ENCODE measurements around the gene MPZL1.
"Not testable (repeated sequence)": the region's sequence is repeated elsewhere in the genome, so short reads cannot be mapped to it uniquely, and the experiment has no call there.

The MPZL1 gene

GRCh38 chr1:167819849-167820683 lies 98.3 kb downstream of the MPZL1 start:
- no peak for FAIRE-seq

- FAIRE-seq = no peak
Observed at GRCh38 chr1:167820684-167821355, 99.0 kb downstream of the MPZL1 start.

- no peak for FAIRE-seq
Observed at GRCh38 chr1:167821356-167821685, 99.5 kb downstream of the MPZL1 start.

GRCh38 chr1:167821969-167822685 lies 100.3 kb downstream of the MPZL1 start:
- FAIRE-seq = no peak

GRCh38 chr1:167824163-167824794 lies 102.5 kb downstream of the MPZL1 start:
- no peak for FAIRE-seq

GRCh38 chr1:167825419-167826079 lies 103.8 kb downstream of the MPZL1 start:
- FAIRE-seq = no peak

- FAIRE-seq = no peak
Observed at GRCh38 chr1:167826127-167826526, 104.3 kb downstream of the MPZL1 start.

- no peak for FAIRE-seq
Observed at GRCh38 chr1:167829868-167830267, 108.1 kb downstream of the MPZL1 start.

GRCh38 chr1:167830668-167831067 lies 108.9 kb downstream of the MPZL1 start:
- not testable (repeated sequence) for FAIRE-seq

- no peak for FAIRE-seq
Observed at GRCh38 chr1:167832693-167833092, 110.9 kb downstream of the MPZL1 start.

GRCh38 chr1:167833904-167834303 lies 112.1 kb downstream of the MPZL1 start:
- no peak for FAIRE-seq

GRCh38 chr1:167836197-167836596 lies 114.4 kb downstream of the MPZL1 start:
- no peak for FAIRE-seq

GRCh38 chr1:167837326-167837725 lies 115.5 kb downstream of the MPZL1 start:
- no peak for FAIRE-seq

GRCh38 chr1:167839009-167839408 lies 117.2 kb downstream of the MPZL1 start:
- no peak for FAIRE-seq

Data from TTC549 (cell line).